Spleen (tissue), 7 donors: ENCODE measurements around the gene ZDHHC11B.

ENCODE experiments used
- CTCF ChIP-seq, 11 experiments: fragments of 200-600 bp in 7 of 11; fragments of 450-650 bp in 4 of 11; sonication (generic) in 4 of 11; IDR thresholded peaks in 8 of 11; conservative IDR thresholded peaks in 3 of 11; 1 replicate in 7 of 11; 2 replicates in 4 of 11; pipeline versions ENCODE4 v1.4.0 to v1.8.0; 2016 to 2021; ENCODE audit warnings: antibody characterized with exemption in 11 of 11, inconsistent platforms in 4 of 11, mild to moderate bottlenecking in 1 of 11
- POLR2A ChIP-seq, 3 donors: fragments of 450-650 bp; IDR thresholded peaks; one replicate each; pipeline ENCODE4 v1.5.1; 2017; ENCODE audit warnings: antibody characterized with exemption in 3 of 3, mild to moderate bottlenecking in 1 of 3
- donor health status: DM: no; HTN: no; CAD: no; lungs with moderate emphysema.
- donor health status: DM: no; HTN: no; CAD: no.
- donor health status: DM: no; HTN: no; CAD: no.

GRCh38 chr5:763998-764781 is 20.3 kb downstream of the ZDHHC11B start:
- TF ChIP-seq CTCF (IDR thresholded peaks at IDR 0.05 in 8 of 11, conservative IDR thresholded peaks at IDR 0.05 in 3 of 11) = no peak
- no peak for TF ChIP-seq POLR2A (IDR thresholded peaks at IDR 0.05)
